ENCODE data around the gene FBXO40.

GRCh38 chr3:121557426-121557934 lies 35.7 kb upstream of the FBXO40 start:
- no peak for TF ChIP-seq EZH2 (IDR thresholded peaks at IDR 0.05; ENCODE audit: borderline replicate concordance, control insufficient read depth, low read depth, low read length)
- TF ChIP-seq REST (IDR thresholded peaks at IDR 0.05; ENCODE audit: low read depth, low read length): no peak
- TF ChIP-seq ZZZ3 (IDR thresholded peaks at IDR 0.05; ENCODE audit: control insufficient read depth, insufficient read length, low read depth): no peak
- TF ChIP-seq EP300 (IDR thresholded peaks at IDR 0.05; ENCODE audit: borderline replicate concordance in 1 of 2, control insufficient read depth in 1 of 2, low read depth in 2 of 2, low read length in 2 of 2): no peak
- TF ChIP-seq RAD21 (IDR thresholded peaks at IDR 0.05; ENCODE audit: insufficient read depth, low read depth, low read length): no peak
- no peak for TF ChIP-seq CTCF (IDR thresholded peaks at IDR 0.05 in 2 of 3, conservative IDR thresholded peaks at IDR 0.05 in 1 of 3; ENCODE audit: control insufficient read depth in 2 of 3, extremely low read depth in 1 of 3, insufficient read depth in 1 of 3, low read depth in 3 of 3, low read length in 3 of 3)
- no peak for TF ChIP-seq DPF2 (IDR thresholded peaks at IDR 0.05)
- TF ChIP-seq POLR2A (IDR thresholded peaks at IDR 0.05; ENCODE audit: low read depth, low read length): no peak
- TF ChIP-seq IRF3 (IDR thresholded peaks at IDR 0.05): no peak
- TF ChIP-seq RB1 (IDR thresholded peaks at IDR 0.05; ENCODE audit: borderline replicate concordance): no peak
